ENCODE results near the gene SV2C. TPM values are rescaled to one million over a fixed set of nuclear protein-coding genes. Genes with fewer than 3 reads are reported as not detected.

The SV2C gene
- total and polyA plus RNA-seq, 8 donors, result 0.13 to 30.8 (median 1.4) TPM; not detected in 2

DNA sequence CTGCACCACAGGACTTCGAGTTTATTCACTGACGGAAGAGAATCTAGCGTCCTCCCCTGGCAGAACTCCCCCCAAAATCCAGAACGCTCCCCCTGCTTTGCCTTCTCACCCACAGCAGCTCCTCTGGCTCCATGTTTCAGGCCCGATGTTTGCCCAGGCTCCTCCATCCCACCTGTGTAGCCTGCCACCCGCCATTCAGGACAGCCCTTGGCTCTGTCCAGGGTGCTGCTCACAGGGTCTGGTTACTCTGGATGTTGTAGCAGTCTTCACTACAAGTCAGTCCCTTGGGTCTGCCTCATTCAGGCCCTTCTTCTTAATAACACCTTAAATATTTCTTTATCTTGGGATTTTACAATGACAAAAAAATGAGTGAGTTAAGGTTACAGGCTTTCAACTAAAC, 41.3 kb upstream of the SV2C start:
- Histone ChIP-seq H3K27ac (no peak overlapping the region), H3K27me3 (peaks cover 0 to 14% (median 0%) of the 10 kb centered on the region in 3 donors), H3K36me3 (no peaks in the 10 kb centered on the region), H3K9me3 (peaks cover 0 to 7% (median 0%) of the 10 kb centered on the region in 4 donors), H3K4me1 (no peaks in the 10 kb centered on the region), H3K4me3 (no peak overlapping the region)
- TF ChIP-seq EP300 (IDR thresholded peaks at IDR 0.05) (no peak), POLR2AphosphoS5 (IDR thresholded peaks at IDR 0.05) (no peak)
- WGBS, 5 donors, result 38 to 49% (median 45%) methylated on average over 6 of the region's 6 CpGs
- intact Hi-C loops (cut with DNase I; ENCODE audit: low total_unique reads), result no loop called here
- DNase-seq, result peak in 1 of 2 donors; percentile 48

DNA sequence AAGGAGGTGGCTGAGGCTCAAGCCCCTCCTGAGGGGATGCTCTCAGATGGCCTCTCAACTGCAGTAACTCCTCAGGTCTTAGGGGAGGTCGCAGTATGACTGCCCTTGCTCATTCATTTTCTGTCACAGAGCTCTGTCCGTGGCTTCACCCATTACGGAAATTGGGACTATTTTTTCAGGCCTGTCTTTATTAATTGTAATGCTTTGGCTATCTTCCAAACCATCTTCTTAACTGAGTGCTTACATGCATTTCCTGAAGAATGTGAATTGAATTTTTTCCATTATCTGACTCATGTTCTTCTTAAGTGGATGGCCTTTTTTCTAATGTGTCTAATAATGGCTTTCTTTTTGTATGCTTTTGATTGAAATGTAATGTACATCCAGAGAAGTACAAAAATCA, 36.4 kb upstream of the SV2C start:
- TF ChIP-seq EP300 (IDR thresholded peaks at IDR 0.05) (no peak), POLR2AphosphoS5 (IDR thresholded peaks at IDR 0.05) (no peak), POLR2A (IDR thresholded peaks at IDR 0.05) (no peak)
- TF ChIP-seq, protein P1, sequence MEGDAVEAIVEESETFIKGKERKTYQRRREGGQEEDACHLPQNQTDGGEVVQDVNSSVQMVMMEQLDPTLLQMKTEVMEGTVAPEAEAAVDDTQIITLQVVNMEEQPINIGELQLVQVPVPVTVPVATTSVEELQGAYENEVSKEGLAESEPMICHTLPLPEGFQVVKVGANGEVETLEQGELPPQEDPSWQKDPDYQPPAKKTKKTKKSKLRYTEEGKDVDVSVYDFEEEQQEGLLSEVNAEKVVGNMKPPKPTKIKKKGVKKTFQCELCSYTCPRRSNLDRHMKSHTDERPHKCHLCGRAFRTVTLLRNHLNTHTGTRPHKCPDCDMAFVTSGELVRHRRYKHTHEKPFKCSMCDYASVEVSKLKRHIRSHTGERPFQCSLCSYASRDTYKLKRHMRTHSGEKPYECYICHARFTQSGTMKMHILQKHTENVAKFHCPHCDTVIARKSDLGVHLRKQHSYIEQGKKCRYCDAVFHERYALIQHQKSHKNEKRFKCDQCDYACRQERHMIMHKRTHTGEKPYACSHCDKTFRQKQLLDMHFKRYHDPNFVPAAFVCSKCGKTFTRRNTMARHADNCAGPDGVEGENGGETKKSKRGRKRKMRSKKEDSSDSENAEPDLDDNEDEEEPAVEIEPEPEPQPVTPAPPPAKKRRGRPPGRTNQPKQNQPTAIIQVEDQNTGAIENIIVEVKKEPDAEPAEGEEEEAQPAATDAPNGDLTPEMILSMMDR (IDR thresholded peaks at IDR 0.05), result no peak
- no peaks in the 10 kb centered on the region for H3K4me1 ChIP-seq
- no peaks in the 10 kb centered on the region for H3K27me3 ChIP-seq
- WGBS, 5 donors, result 39 to 64% (median 63%) methylated on average over 3 of the region's 3 CpGs
- peaks cover 0 to 7% (median 0%) of the 10 kb centered on the region in 4 donors for H3K9me3 ChIP-seq
- peak in 1 of 2 donors; percentile 23 for DNase-seq
- H3K27ac ChIP-seq, result no peak overlapping the region
- intact Hi-C loops (cut with DNase I; ENCODE audit: low total_unique reads), result no loop called here
- no peaks in the 10 kb centered on the region for H3K36me3 ChIP-seq
- H3K4me3 ChIP-seq, result no peak overlapping the region

DNA sequence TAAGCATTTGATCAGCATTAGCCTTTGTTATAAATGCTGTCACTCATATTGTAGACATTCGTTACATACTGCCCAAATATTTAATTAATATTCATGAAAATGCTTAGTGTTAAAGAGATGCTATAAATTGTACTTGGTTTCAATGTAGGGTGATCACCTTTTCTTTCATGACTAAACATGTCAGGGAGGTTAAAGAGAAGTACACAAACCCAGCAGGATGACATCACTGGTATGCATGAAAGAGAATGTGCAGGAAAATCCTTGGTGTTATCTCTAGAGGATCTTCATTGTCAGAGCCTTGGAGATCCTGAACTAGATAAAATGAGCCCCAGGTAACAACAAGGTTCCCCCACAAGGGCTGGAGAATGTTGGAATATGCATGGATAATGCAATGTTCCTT, 33.0 kb upstream of the SV2C start:
- no peak overlapping the region for H3K27ac ChIP-seq
- no peaks in the 10 kb centered on the region for H3K36me3 ChIP-seq
- no peak overlapping the region for H3K4me3 ChIP-seq
- intact Hi-C loops (cut with DNase I; ENCODE audit: low total_unique reads), result no loop called here
- H3K9me3 ChIP-seq, result peaks cover 0 to 4% (median 0%) of the 10 kb centered on the region in 4 donors
- TF ChIP-seq EP300 (IDR thresholded peaks at IDR 0.05) (no peak), POLR2AphosphoS5 (IDR thresholded peaks at IDR 0.05) (no peak), POLR2A (IDR thresholded peaks at IDR 0.05) (no peak)
- TF ChIP-seq, protein P1 (IDR thresholded peaks at IDR 0.05), result no peak
- WGBS, 5 donors, result 60 to 70% (median 68%) methylated on average over 1 of the region's 1 CpG
- no peak for DNase-seq
- no peaks in the 10 kb centered on the region for H3K4me1 ChIP-seq
- no peaks in the 10 kb centered on the region for H3K27me3 ChIP-seq

DNA sequence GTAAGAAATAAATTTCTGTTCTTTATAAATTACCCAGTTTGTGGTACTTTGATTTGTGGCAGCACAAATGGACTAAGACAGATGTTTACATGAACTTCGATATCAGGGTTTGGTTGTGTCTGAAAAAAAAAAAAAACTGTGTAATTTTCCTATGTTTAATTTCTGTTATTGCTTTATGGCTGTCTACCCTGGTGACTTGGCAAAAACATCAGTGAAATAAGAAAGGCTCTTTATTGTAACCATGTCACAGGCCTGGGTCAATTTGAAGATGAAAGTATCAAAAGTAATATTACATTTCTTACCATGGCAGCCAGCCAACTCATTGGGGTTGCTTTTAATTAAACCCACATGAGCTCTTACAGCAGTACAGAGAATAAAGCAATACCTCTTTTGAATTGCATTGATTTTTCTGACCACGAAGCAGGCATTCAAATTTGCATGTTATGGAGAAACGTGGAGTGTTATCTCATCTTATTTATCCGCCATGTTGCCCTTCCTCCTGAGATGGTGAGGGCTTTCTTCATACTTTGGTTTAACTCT, 20.6 kb upstream of the SV2C start:
- no peaks in the 10 kb centered on the region for H3K36me3 ChIP-seq
- H3K27ac ChIP-seq, result no peak overlapping the region
- H3K27me3 ChIP-seq, result no peaks in the 10 kb centered on the region
- WGBS, 5 donors, result 40 to 66% (median 48%) methylated on average over 4 of the region's 4 CpGs
- no peaks in the 10 kb centered on the region for H3K4me1 ChIP-seq
- DNase-seq, result no peak
- H3K9me3 ChIP-seq, result no peaks in the 10 kb centered on the region
- TF ChIP-seq, protein P1 (IDR thresholded peaks at IDR 0.05), result no peak
- TF ChIP-seq POLR2A (IDR thresholded peaks at IDR 0.05) (no peak), EP300 (IDR thresholded peaks at IDR 0.05) (no peak), POLR2AphosphoS5 (IDR thresholded peaks at IDR 0.05) (no peak)
- intact Hi-C loops (cut with DNase I; ENCODE audit: low total_unique reads), result no loop called here
- no peak overlapping the region for H3K4me3 ChIP-seq

DNA sequence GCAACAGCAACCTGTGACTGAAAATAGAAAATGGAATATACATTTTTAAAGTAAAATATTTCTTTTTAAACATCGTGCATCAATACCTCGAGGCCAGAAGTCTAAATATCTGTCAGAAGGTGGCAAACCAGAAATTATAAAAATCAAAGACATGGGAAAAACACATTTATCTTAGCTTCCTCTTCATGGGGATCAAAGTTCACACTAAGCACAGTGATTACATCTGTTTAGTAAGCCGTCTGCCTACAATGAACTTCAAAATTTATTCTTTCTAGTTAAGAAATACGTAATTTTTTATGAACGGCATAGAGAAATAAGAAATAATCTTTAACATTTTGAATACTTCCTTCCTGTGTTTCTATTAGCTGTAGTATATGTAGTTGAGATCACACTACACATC, 17.9 kb upstream of the SV2C start:
- 61 to 73% (median 68%) methylated on average over 5 of the region's 5 CpGs for WGBS, 5 donors
- intact Hi-C loops (cut with DNase I; ENCODE audit: low total_unique reads), result no loop called here
- Histone ChIP-seq H3K36me3 (no peaks in the 10 kb centered on the region), H3K4me3 (no peak overlapping the region), H3K9me3 (no peaks in the 10 kb centered on the region), H3K27ac (no peak overlapping the region), H3K27me3 (no peaks in the 10 kb centered on the region), H3K4me1 (no peaks in the 10 kb centered on the region)
- TF ChIP-seq, protein P1 (IDR thresholded peaks at IDR 0.05), result no peak
- TF ChIP-seq POLR2AphosphoS5 (IDR thresholded peaks at IDR 0.05) (no peak), POLR2A (IDR thresholded peaks at IDR 0.05) (no peak), EP300 (IDR thresholded peaks at IDR 0.05) (no peak)
- no peak for DNase-seq
